Endothelial cell (in vitro differentiated cells): ENCODE results near the gene DNAJB13. TPM values are rescaled to one million over a fixed set of nuclear protein-coding genes. Genes with fewer than 3 reads are reported as not detected.

Experiments used
- DNase-seq: peaks from one replicate; pipeline ENCODE4 v3.0.0; 2021; ENCODE audit warnings: low spot score
- H3K27ac Mint-ChIP-seq: one replicate; pipeline ENCODE4 v1.8.0; 2021; ENCODE audit warnings: mixed read lengths, inconsistent platforms; ENCODE audit not compliant: unreplicated experiment
- H3K27me3 Mint-ChIP-seq: one replicate; pipeline ENCODE4 v1.8.0; 2021; ENCODE audit warnings: mild to moderate bottlenecking, moderate library complexity, mixed read lengths, inconsistent platforms; ENCODE audit not compliant: unreplicated experiment
- H3K36me3 Mint-ChIP-seq: one replicate; pipeline ENCODE4 v1.8.0; 2021; ENCODE audit warnings: mild to moderate bottlenecking, low read depth, mixed read lengths, inconsistent platforms; ENCODE audit not compliant: unreplicated experiment
- H3K4me1 Mint-ChIP-seq: one replicate; pipeline ENCODE4 v1.8.0; 2021; ENCODE audit warnings: mild to moderate bottlenecking, mixed read lengths, inconsistent platforms; ENCODE audit not compliant: unreplicated experiment
- H3K4me3 Mint-ChIP-seq: one replicate; pipeline ENCODE4 v1.8.0; 2021; ENCODE audit warnings: mild to moderate bottlenecking, mixed read lengths, inconsistent platforms; ENCODE audit not compliant: unreplicated experiment
- H3K9me3 Mint-ChIP-seq: one replicate; pipeline ENCODE4 v1.8.0; 2021; ENCODE audit warnings: mixed read lengths, inconsistent platforms; ENCODE audit not compliant: unreplicated experiment
- total RNA-seq: library from RNA; stranded (reverse); fragmentation: NEBNext Ultra II Directional; extraction: Animal tissue kit (Norgen Biotek cat#: 25700); gene quantifications from one replicate; pipeline ENCODE4 v1.2.1, GENCODE V29; 2021; ENCODE audit not compliant: unreplicated experiment
- TF ChIP-seq, protein P1 (sequence below): fragments of 200-600 bp; sonication (generic); IDR thresholded peaks from one replicate; pipeline ENCODE4 v1.5.0; 2021; ENCODE audit warnings: antibody characterized with exemption; ENCODE audit not compliant: unreplicated experiment

Gene DNAJB13
- total RNA-seq, 1 donor from 2014 or later = 0.36 TPM

DNA sequence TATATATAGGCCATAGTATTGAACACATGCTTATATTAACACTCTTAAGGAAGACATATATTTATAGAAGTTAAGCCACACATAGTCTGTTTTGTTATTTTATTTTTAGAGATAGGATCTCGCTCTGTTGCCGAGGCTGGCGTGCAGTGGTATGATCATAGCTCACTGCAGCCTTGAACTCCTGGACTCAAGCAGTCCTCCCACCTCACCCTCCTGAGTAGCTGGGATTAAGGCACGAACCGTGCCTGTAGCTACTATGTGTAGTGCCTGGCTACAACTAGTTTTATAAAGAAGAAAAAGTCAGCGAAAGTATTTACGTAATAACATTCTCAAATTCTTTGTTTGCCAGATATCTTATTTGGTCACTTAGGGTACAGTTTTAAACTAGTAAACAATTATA is 37.4 kb downstream of the DNAJB13 start:
- Mint-ChIP-seq H3K9me3 (no peaks in the 10 kb centered on the region), H3K4me3 (no peak overlapping the region), H3K27ac (no peak overlapping the region), H3K27me3 (peaks cover 3% of the 10 kb centered on the region), H3K4me1 (peaks cover 7% of the 10 kb centered on the region), H3K36me3 (no peaks in the 10 kb centered on the region)
- DNase-seq = no peak
- TF ChIP-seq, protein P1, sequence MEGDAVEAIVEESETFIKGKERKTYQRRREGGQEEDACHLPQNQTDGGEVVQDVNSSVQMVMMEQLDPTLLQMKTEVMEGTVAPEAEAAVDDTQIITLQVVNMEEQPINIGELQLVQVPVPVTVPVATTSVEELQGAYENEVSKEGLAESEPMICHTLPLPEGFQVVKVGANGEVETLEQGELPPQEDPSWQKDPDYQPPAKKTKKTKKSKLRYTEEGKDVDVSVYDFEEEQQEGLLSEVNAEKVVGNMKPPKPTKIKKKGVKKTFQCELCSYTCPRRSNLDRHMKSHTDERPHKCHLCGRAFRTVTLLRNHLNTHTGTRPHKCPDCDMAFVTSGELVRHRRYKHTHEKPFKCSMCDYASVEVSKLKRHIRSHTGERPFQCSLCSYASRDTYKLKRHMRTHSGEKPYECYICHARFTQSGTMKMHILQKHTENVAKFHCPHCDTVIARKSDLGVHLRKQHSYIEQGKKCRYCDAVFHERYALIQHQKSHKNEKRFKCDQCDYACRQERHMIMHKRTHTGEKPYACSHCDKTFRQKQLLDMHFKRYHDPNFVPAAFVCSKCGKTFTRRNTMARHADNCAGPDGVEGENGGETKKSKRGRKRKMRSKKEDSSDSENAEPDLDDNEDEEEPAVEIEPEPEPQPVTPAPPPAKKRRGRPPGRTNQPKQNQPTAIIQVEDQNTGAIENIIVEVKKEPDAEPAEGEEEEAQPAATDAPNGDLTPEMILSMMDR = no peak

DNA sequence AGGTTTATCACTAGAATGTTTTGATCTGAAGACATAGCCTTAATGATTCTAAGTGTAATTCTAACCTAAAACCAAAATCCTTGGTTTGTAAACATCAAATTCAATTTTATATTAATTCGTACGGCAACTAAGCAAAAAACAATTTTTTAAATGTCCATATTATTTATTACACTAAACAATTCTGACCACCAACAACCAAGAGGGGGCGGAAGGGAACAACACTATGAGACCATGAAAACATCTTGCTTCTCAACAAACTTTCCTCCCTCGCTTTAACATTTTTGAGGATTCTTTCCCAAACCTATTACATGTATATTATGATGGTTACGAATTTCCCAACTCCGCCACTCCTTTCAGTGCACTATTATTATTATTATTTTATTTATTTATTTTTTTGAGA is 38.3 kb downstream of the DNAJB13 start:
- no peaks in the 10 kb centered on the region for H3K9me3 Mint-ChIP-seq
- H3K4me3 Mint-ChIP-seq = no peak overlapping the region
- peaks cover 2% of the 10 kb centered on the region for H3K4me1 Mint-ChIP-seq
- DNase-seq = no peak
- TF ChIP-seq, protein P1 = no peak
- no peak overlapping the region for H3K27ac Mint-ChIP-seq
- H3K27me3 Mint-ChIP-seq = peaks cover 1% of the 10 kb centered on the region
- no peaks in the 10 kb centered on the region for H3K36me3 Mint-ChIP-seq

DNA sequence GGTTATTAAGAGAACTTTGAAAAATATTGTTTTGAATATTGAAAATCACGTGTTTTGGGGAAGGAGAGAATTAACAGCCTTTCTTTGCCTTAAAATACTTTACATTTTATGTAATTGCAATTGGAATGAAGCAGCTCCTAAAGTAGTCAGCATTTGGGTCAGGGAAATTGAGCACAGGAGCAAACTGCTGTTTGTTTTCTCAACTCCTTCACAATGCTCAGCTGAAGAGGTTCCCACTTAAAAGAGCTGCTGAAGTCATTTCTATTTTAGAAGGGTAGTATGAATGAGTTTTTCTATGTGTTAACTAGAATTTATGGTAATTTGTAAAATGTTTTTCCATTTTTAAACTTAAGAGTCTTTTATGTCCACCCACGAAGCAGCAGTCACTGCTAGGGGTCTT is 39.9 kb downstream of the DNAJB13 start:
- H3K9me3 Mint-ChIP-seq = no peaks in the 10 kb centered on the region
- H3K4me1 Mint-ChIP-seq = peaks cover 2% of the 10 kb centered on the region
- no peak overlapping the region for H3K27ac Mint-ChIP-seq
- peaks cover 1% of the 10 kb centered on the region for H3K27me3 Mint-ChIP-seq
- H3K4me3 Mint-ChIP-seq = no peak overlapping the region
- no peaks in the 10 kb centered on the region for H3K36me3 Mint-ChIP-seq
- DNase-seq = no peak
- TF ChIP-seq, protein P1 = no peak

DNA sequence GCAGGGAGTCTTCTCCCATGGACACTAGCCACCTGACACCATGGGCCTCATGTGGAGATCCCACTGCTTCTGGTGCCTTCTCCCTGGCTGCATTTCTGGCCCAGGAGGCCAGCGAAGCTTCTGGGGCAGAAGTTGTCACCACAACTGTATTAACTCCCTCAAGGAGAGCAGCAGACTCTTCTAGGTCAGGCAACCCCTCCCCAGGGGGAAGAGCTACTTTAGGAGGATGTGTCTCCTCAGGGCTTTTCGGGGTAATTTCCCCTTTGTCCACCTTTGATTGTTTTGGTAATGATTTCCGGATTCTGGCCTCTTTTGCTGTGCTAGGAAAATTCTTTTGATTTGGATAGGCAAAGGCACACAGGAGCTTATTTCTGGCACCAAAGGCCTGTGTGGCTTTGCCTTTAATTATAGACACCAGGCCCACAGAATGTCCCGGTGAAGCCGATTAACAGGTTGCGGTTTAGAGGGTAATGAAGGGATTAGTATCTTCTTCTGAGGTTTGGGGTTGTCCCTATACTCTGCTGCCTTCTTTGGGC is 40.7 kb downstream of the DNAJB13 start:
- Mint-ChIP-seq H3K4me3 (no peak overlapping the region), H3K27ac (no peak overlapping the region), H3K27me3 (peaks cover 1% of the 10 kb centered on the region), H3K9me3 (no peaks in the 10 kb centered on the region), H3K36me3 (no peaks in the 10 kb centered on the region), H3K4me1 (peaks cover 2% of the 10 kb centered on the region)
- TF ChIP-seq, protein P1 = no peak
- no peak for DNase-seq

DNA sequence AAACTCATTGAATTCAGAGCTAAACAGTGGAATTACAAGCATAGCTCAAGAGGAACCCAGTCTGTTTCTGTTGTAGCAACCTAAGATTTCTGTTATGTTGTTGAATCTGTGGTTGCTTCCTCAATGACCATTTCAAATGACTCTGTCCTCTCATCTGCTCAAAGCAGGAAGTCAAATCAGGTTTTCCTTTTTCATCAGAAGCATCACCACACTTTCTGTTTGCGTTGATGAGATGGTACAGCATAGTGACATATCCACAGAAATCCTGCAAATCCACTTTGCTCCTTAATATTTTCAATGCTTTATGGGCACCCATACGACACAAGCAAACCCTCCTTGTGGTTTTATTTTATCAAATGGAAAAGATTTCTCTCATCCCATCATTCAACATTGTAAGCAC is 44.4 kb downstream of the DNAJB13 start:
- H3K4me3 Mint-ChIP-seq = no peak overlapping the region
- no peak overlapping the region for H3K27ac Mint-ChIP-seq
- TF ChIP-seq, protein P1 = no peak
- no peaks in the 10 kb centered on the region for H3K9me3 Mint-ChIP-seq
- H3K4me1 Mint-ChIP-seq = peaks cover 2% of the 10 kb centered on the region
- H3K36me3 Mint-ChIP-seq = no peaks in the 10 kb centered on the region
- DNase-seq = no peak
- peaks cover 1% of the 10 kb centered on the region for H3K27me3 Mint-ChIP-seq
